A549 (cell line): ENCODE data around the gene TIAL1. TPM values are rescaled to one million over a fixed set of nuclear protein-coding genes. Genes with fewer than 3 reads are reported as not detected.
A peak's percentile ranks its signal among the peaks of the same experiment; 100 is the strongest.

Source experiments
- ATAC-seq, 2 experiments: fragments of 200-7000 bp in 1 of 2; fragments of >200 bp in 1 of 2; cut with Nextera tagmentation in 1 of 2; cut with Tn5 transposase in 1 of 2; 3 replicates each; pipeline versions ENCODE4 v1.8.0 to v1.9.1; 2018 to 2020; ENCODE audit warnings: mild to moderate bottlenecking in 1 of 2, moderate library complexity in 1 of 2
- CTCF ChIA-PET: fragments of 300-600 bp; sonication (Branson Sonifier 250); formaldehyde crosslinking; extraction: SDS; loops from one replicate; lab custom pipeline; 2021; ENCODE audit warnings: antibody characterized with exemption, inconsistent platforms; lab: Yijun Ruan, JAX
- POLR2A ChIA-PET: fragments of 350-600 bp; formaldehyde crosslinking; extraction: SDS; loops from one replicate; lab custom pipeline; 2021; ENCODE audit warnings: antibody characterized with exemption, inconsistent platforms; lab: Yijun Ruan, JAX
- DNase-seq, 2 experiments: peaks; one replicate each; pipeline versions ENCODE4 v3.0.0 to v3.0.0-alpha.2; 2011 to 2016; ENCODE audit warnings: low read depth in 1 of 2, low spot score in 1 of 2
- FAIRE-seq: peaks from 2 replicates; lab custom pipeline; 2011; peaks lifted over from hg19 to GRCh38; lab: Jason Lieb, UNC
- H3K27ac ChIP-seq, 2 experiments: fragments of >200 bp; sonication (Bioruptor Twin); formaldehyde crosslinking; 3 replicates each; pipeline ENCODE4 v1.5.1; 2016 to 2017
- H3K4me1 ChIP-seq: fragments of >200 bp; sonication (Bioruptor Twin); formaldehyde crosslinking; 3 replicates; pipeline ENCODE4 v1.6.1; 2016
- H3K4me2 ChIP-seq: fragments of >200 bp; sonication (Bioruptor Twin); formaldehyde crosslinking; 3 replicates; pipeline ENCODE4 v1.6.1; 2016
- H3K4me3 ChIP-seq: fragments of >200 bp; sonication (Bioruptor Twin); formaldehyde crosslinking; 3 replicates; pipeline ENCODE4 v1.5.1; 2016
- H3K9me3 ChIP-seq: fragments of >200 bp; sonication (Bioruptor Twin); formaldehyde crosslinking; 3 replicates; pipeline ENCODE4 v1.6.1; 2016
- CBX2 ChIP-seq: fragments of 200-600 bp; sonication (generic); IDR thresholded peaks from 2 replicates; pipeline ENCODE4 v1.6.1; 2016; ENCODE audit warnings: low read depth, mild to moderate bottlenecking, borderline replicate concordance
- CHD2 ChIP-seq: fragments of 150-350 bp; IDR thresholded peaks from 2 replicates; pipeline ENCODE4 v1.6.1; 2014; ENCODE audit warnings: low read length; ENCODE audit not compliant: partially characterized antibody
- CHD4 ChIP-seq: fragments of 200-600 bp; sonication (generic); IDR thresholded peaks from 2 replicates; pipeline ENCODE4 v1.6.1; 2016; ENCODE audit warnings: antibody characterized with exemption, mild to moderate bottlenecking, borderline replicate concordance
- CTCF ChIP-seq: fragments of >200 bp; sonication (Bioruptor Twin); formaldehyde crosslinking; IDR thresholded peaks from 3 replicates; pipeline ENCODE4 v1.5.1; 2016
- EHMT2 ChIP-seq: fragments of 200-600 bp; sonication (generic); IDR thresholded peaks from 2 replicates; pipeline ENCODE4 v1.6.1; 2016; ENCODE audit warnings: antibody characterized with exemption, low read depth, mild to moderate bottlenecking, moderate library complexity
- ELK1 ChIP-seq: fragments of 150-350 bp; IDR thresholded peaks from 2 replicates; pipeline ENCODE4 v1.6.1; 2014; ENCODE audit warnings: low read depth, mild to moderate bottlenecking, low read length
- EP300 ChIP-seq, 2 experiments: fragments of >200 bp; sonication (Bioruptor Twin); formaldehyde crosslinking; IDR thresholded peaks; 2 replicates in 1 of 2; 3 replicates in 1 of 2; pipeline ENCODE4 v1.6.1; 2016 to 2017
- FOSB ChIP-seq: fragments of 250-450 bp; sonication (Bioruptor Pico); IDR thresholded peaks from 2 replicates; pipeline ENCODE4 v1.5.0; 2020; ENCODE audit warnings: mild to moderate bottlenecking, moderate library complexity
- FOSL2 ChIP-seq, 2 experiments: fragments of 450-650 bp in 1 of 2; fragments of >200 bp in 1 of 2; sonication (Bioruptor Twin) in 1 of 2; formaldehyde crosslinking; IDR thresholded peaks; 2 replicates each; pipeline versions ENCODE4 v1.5.0 to v1.6.1; 2016 to 2020; ENCODE audit warnings: mild to moderate bottlenecking in 1 of 2, moderate library complexity in 1 of 2
- HDAC2 ChIP-seq: fragments of 200-600 bp; sonication (generic); IDR thresholded peaks from 2 replicates; pipeline ENCODE4 v1.6.1; 2016
- HEYL ChIP-seq: fragments of 250-450 bp; sonication (Bioruptor Pico); IDR thresholded peaks from 2 replicates; pipeline ENCODE4 v1.8.0; 2021; ENCODE audit warnings: mild to moderate bottlenecking, moderate library complexity
- HOXA7 ChIP-seq: fragments of 250-450 bp; sonication (Bioruptor Pico); IDR thresholded peaks from 2 replicates; pipeline ENCODE4 v1.5.0; 2020; ENCODE audit warnings: mild to moderate bottlenecking, moderate library complexity
- HOXB13 ChIP-seq: fragments of 250-450 bp; sonication (Bioruptor Pico); IDR thresholded peaks from 2 replicates; pipeline ENCODE4 v1.5.0; 2020; ENCODE audit warnings: low read depth, mild to moderate bottlenecking, moderate library complexity
- JUNB ChIP-seq: fragments of >200 bp; sonication (Bioruptor Twin); formaldehyde crosslinking; IDR thresholded peaks from 2 replicates; pipeline ENCODE4 v1.6.1; 2016
- KDM5A ChIP-seq: fragments of 200-600 bp; sonication (generic); IDR thresholded peaks from 2 replicates; pipeline ENCODE4 v1.6.1; 2016; ENCODE audit warnings: antibody characterized with exemption, mild to moderate bottlenecking
- MYC ChIP-seq: IDR thresholded peaks from 2 replicates; pipeline ENCODE4 v1.6.1; 2012; ENCODE audit warnings: mild to moderate bottlenecking, inconsistent platforms, low read length, improper control_type of control experiment, borderline replicate concordance
- NFE2L2 ChIP-seq: fragments of 150-350 bp; conservative IDR thresholded peaks from 2 replicates; pipeline ENCODE4 v1.6.1; 2014; ENCODE audit warnings: low read length
- NR3C1 ChIP-seq: fragments of >200 bp; sonication (Bioruptor Twin); formaldehyde crosslinking; IDR thresholded peaks from 3 replicates; pipeline ENCODE4 v1.6.1; 2017
- PHF8 ChIP-seq: fragments of 200-600 bp; sonication (generic); IDR thresholded peaks from 2 replicates; pipeline ENCODE4 v1.6.1; 2016; ENCODE audit warnings: low read depth, mild to moderate bottlenecking, antibody characterized with exemption, moderate library complexity, borderline replicate concordance
- RAD21 ChIP-seq, 2 experiments: fragments of >200 bp in 1 of 2; sonication (Bioruptor Twin) in 1 of 2; formaldehyde crosslinking in 1 of 2; IDR thresholded peaks in 1 of 2; conservative IDR thresholded peaks in 1 of 2; 2 replicates in 1 of 2; 3 replicates in 1 of 2; pipeline ENCODE4 v1.6.1; 2012 to 2018; ENCODE audit warnings: inconsistent platforms in 1 of 2
- RFX5 ChIP-seq: fragments of 450-650 bp; IDR thresholded peaks from 2 replicates; pipeline ENCODE4 v1.7.1; 2014; ENCODE audit warnings: antibody characterized with exemption, mild to moderate bottlenecking, moderate library complexity
- RNF2 ChIP-seq: fragments of 200-600 bp; sonication (generic); IDR thresholded peaks from 2 replicates; pipeline ENCODE4 v1.6.1; 2016; ENCODE audit warnings: low read depth, mild to moderate bottlenecking, antibody characterized with exemption, moderate library complexity, borderline replicate concordance
- SREBF2 ChIP-seq: fragments of 450-650 bp; IDR thresholded peaks from 2 replicates; pipeline ENCODE4 v1.6.1; 2014; ENCODE audit warnings: mild to moderate bottlenecking, moderate library complexity
- TFCP2L1 ChIP-seq: fragments of 250-450 bp; sonication (Bioruptor Pico); IDR thresholded peaks from 2 replicates; pipeline ENCODE4 v1.5.0; 2021; ENCODE audit warnings: mild to moderate bottlenecking
- USF2 ChIP-seq: fragments of 450-650 bp; IDR thresholded peaks from 2 replicates; pipeline ENCODE4 v1.6.1; 2014; ENCODE audit warnings: antibody characterized with exemption
- ZC3H11A ChIP-seq: fragments of 450-650 bp; IDR thresholded peaks from 2 replicates; pipeline ENCODE4 v1.6.1; 2014; ENCODE audit warnings: antibody characterized with exemption, mild to moderate bottlenecking
- whole genome bisulfite sequencing: methylation state at CpG from one replicate; pipeline ENCODE4 v1.1.6; 2017; ENCODE audit errors: missing lambda C conversion rate; 5-methylcytosine and 5-hydroxymethylcytosine counted together
- polyA plus RNA-seq, 4 experiments: library from polyadenylated mRNA; depleted of rRNA in 3 of 4; stranded (reverse); fragments of >200 nt; fragmentation: RNase III in 1 of 4; extraction: RNeasy Plus Mini Kit Qiagen cat#74134 plus additional on column Dnase treatment in 1 of 4; gene quantifications; 2 replicates in 3 of 4; 3 replicates in 1 of 4; pipeline ENCODE4 v1.2.3, GENCODE V29; 2011 to 2017
- TF ChIP-seq, protein P1 (sequence below): fragments of >200 bp; sonication (Bioruptor Twin); formaldehyde crosslinking; IDR thresholded peaks from 2 replicates; pipeline ENCODE4 v1.6.1; 2016

Gene TIAL1
- polyA plus RNA-seq, 2 of the 4 experiments (the other 2 are of a cell fraction) = 89.5 to 115 TPM

DNA sequence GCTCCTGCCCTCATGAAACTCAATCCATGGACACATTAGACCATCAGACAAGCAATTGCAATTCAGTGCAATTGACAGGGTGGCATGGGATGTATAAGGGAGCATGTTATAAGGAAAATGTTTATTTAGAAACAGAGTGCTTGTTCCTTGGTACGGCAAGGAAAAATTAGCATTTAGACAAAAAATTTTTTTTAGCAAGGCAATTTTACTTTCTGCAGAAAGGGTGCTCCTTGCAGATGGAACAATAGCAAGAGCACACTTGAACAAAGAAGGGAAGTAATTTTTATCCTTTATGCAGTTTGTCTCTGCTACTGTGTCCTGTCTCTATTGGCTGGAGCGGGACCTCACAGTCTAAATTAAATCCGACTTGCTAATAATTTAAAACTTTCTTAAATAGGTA lies 48.2 kb upstream of the TIAL1 start (continued):
- TF ChIP-seq SREBF2 (no peak), EP300 (IDR thresholded peaks at IDR 0.05) (no peak), FOSB (CRISPR knock-in tag) (no peak), CTCF (no peak), TFCP2L1 (CRISPR knock-in tag) (no peak), RNF2 (no peak)

GRCh38 chr10:119644205-119644814 lies 47.5 kb upstream of the TIAL1 start:
- no peak for TF ChIP-seq CBX2
- TF ChIP-seq HOXB13 (CRISPR knock-in tag) = no peak
- TF ChIP-seq HEYL = no peak
- no peak for TF ChIP-seq HDAC2
- TF ChIP-seq CTCF = 0 out of 3 replicates have a peak, but pooled peaks have one; percentile 7
- TF ChIP-seq RAD21 (conservative IDR thresholded peaks at IDR 0.05 in 1 of 2, IDR thresholded peaks at IDR 0.05 in 1 of 2) = peak in 1 of 2 experiments; percentile 22; a peak in 2 of 5 replicates
- H3K27ac ChIP-seq = no peak overlapping the region
- peak; percentile 68 to 85; a peak in 5 of 6 replicates for ATAC-seq
- FAIRE-seq = no peak
- POLR2A ChIA-PET = no interaction called here
- 53% methylated on average over 15 of the region's 15 CpGs for WGBS
- no peaks in the 10 kb centered on the region for H3K4me1 ChIP-seq
- CTCF ChIA-PET = interaction anchor here (0.6 to 2.6 kb wide), 7 partner anchors 9 to 39 kb away, joined by 3 to 23 read pairs (median 4); no protein-coding TSS in a partner anchor
- H3K4me3 ChIP-seq = no peak overlapping the region
- no peaks in the 10 kb centered on the region for H3K9me3 ChIP-seq
- H3K4me2 ChIP-seq = no peak overlapping the region
- no peak for DNase-seq

DNA sequence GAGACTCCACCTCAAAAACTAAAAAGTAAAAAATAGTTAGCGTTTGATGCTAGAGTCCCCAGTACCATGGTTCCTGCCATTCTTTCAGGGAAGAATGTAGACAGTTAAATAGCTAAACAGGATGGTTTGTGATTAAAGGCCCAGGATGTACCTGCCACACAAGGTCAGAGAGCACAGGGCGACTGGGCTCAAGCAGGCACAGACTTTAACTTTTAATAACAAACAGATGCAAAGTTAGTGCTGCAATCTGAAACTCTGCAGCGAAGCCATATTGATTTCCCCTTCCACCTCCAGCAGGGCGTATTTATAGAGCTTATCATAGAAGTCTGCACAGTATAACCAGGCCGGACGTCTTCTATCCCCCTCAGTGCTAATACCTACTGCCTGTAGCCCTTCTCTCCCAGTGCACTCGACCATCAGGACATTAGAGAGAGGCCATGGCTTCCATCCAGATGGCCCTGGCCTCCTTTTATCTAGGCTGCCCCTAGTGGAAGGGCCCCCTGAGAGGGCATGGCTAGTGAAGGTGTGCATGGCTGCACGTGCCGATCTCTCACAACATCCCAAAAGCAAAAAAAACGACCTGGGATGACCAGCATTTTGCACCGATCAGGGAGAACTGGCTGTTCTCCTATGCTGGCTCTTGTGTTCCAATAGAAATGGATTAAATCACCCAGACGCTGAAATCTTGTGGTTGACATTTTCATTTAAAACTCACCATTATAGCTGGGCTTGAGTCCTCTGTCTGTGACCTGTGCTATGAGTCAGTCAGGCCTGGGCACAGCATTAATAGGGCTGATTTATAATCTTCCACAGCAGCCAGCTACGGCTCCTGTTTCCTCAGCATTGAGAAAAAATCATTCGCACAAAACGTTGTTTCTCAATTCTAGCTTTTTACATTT lies 46.8 kb upstream of the TIAL1 start:
- Histone ChIP-seq H3K4me3 (no peak overlapping the region), H3K9me3 (no peaks in the 10 kb centered on the region), H3K4me1 (no peaks in the 10 kb centered on the region), H3K27ac (no peak overlapping the region), H3K4me2 (no peak overlapping the region)
- ChIA-PET POLR2A (interaction anchor here (1.4 kb wide), 1 partner anchor 8 kb away, joined by 5 read pairs; the partner anchor contains the start of gene BAG3), CTCF (interaction anchor here (0.6 to 2.6 kb wide), 8 partner anchors 9 to 41 kb away, joined by 3 to 23 read pairs (median 4); no protein-coding TSS in a partner anchor)
- FAIRE-seq (no peak), DNase-seq (no peak), ATAC-seq (peak; percentile 61 to 67; a peak in 4 of 6 replicates)
- 71% methylated on average over 15 of the region's 15 CpGs for WGBS
- TF ChIP-seq, protein P1, sequence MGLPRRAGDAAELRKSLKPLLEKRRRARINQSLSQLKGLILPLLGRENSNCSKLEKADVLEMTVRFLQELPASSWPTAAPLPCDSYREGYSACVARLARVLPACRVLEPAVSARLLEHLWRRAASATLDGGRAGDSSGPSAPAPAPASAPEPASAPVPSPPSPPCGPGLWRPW = no peak
- TF ChIP-seq EP300 (IDR thresholded peaks at IDR 0.05) (no peak), EHMT2 (no peak), FOSL2 (IDR thresholded peaks at IDR 0.05) (no peak), FOSL2 (CRISPR knock-in tag; IDR thresholded peaks at IDR 0.05) (no peak), PHF8 (no peak), RFX5 (no peak), KDM5A (no peak), MYC (no peak), NFE2L2 (no peak), JUNB (no peak), CHD4 (no peak), ZC3H11A (no peak), HOXA7 (CRISPR knock-in tag) (no peak), ELK1 (no peak), CHD2 (no peak), NR3C1 (no peak), USF2 (no peak)
